Transverse colon (tissue), 4 donors: ENCODE measurements around the gene VTI1A. TPM values are rescaled to one million over a fixed set of nuclear protein-coding genes. Genes with fewer than 3 reads are reported as not detected.

Source experiments
- DNase-seq: peaks from one replicate; pipeline ENCODE4 v3.0.0-alpha.2; 2019
- H3K27ac ChIP-seq, 4 donors: fragments of 200-600 bp; sonication (generic); 2 replicates each; pipeline ENCODE4 v1.5.1; 2016 to 2018; ENCODE audit warnings: inconsistent platforms in 4 of 4
- H3K27me3 ChIP-seq: fragments of 200-600 bp; sonication (generic); 2 replicates; pipeline ENCODE4 v1.5.1; 2017; ENCODE audit warnings: inconsistent platforms
- H3K36me3 ChIP-seq, 4 donors: fragments of 200-600 bp; sonication (generic); 2 replicates each; pipeline ENCODE4 v1.5.1; 2017 to 2019; ENCODE audit warnings: inconsistent platforms in 4 of 4
- H3K4me1 ChIP-seq, 4 donors: fragments of 200-600 bp; sonication (generic); 2 replicates each; pipeline ENCODE4 v1.5.1; 2017 to 2020; ENCODE audit warnings: inconsistent platforms in 4 of 4
- H3K4me3 ChIP-seq, 4 donors: fragments of 200-600 bp; sonication (generic); 1 replicate in 1 of 4; 2 replicates in 3 of 4; pipeline versions ENCODE4 v1.5.1 to v1.6.1; 2017 to 2019; ENCODE audit warnings: inconsistent platforms in 4 of 4
- H3K9me3 ChIP-seq, 2 donors: fragments of 200-600 bp; sonication (generic); 2 replicates each; pipeline ENCODE4 v1.5.1; 2017 to 2019; ENCODE audit warnings: inconsistent platforms in 2 of 2
- EP300 ChIP-seq: sonication (generic); formaldehyde crosslinking; IDR thresholded peaks from one replicate; pipeline ENCODE4 v1.6.1; 2017; ENCODE audit warnings: antibody characterized with exemption, low read depth
- POLR2A ChIP-seq: fragments of 450-650 bp; IDR thresholded peaks from one replicate; pipeline ENCODE4 v1.6.1; 2016; ENCODE audit warnings: antibody characterized with exemption, mild to moderate bottlenecking, moderate library complexity
- POLR2AphosphoS5 ChIP-seq, 3 donors: sonication (generic); formaldehyde crosslinking; IDR thresholded peaks; one replicate each; pipeline ENCODE4 v1.6.1; 2016; ENCODE audit warnings: antibody characterized with exemption in 3 of 3
- WGBS, 2 donors: methylation state at CpG; one replicate each; pipeline ENCODE4 v1.1.5; 2018; ENCODE audit warnings: low coverage in 1 of 2; 5-methylcytosine and 5-hydroxymethylcytosine counted together
- in situ Hi-C, 4 donors: fragments of 200-750 bp; cut with MboI; loops; one replicate each; pipeline versions ENCODE4 v1.15.0 to v1.15.1; 2017; ENCODE audit warnings: low sequenced_read_pairs in 3 of 4, low pct_ligation_motif_present in 1 of 4, low pct_unique_long_range_greater_than_20kb in 1 of 4
- intact Hi-C: fragments of 100-400 bp; cut with DNase I; formaldehyde crosslinking; loops from one replicate; pipeline ENCODE4 v1.15.1; 2023; ENCODE audit warnings: low total_unique reads
- total RNA-seq, 4 donors: library from RNA; depleted of rRNA; stranded (reverse); fragments of >200 nt; gene quantifications; one replicate each; pipeline ENCODE4 v1.1.0, GENCODE V29; 2016
- TF ChIP-seq, protein P1 (sequence below), 5 experiments: fragments of 200-600 bp in 3 of 5; fragments of 450-650 bp in 2 of 5; sonication (generic) in 3 of 5; IDR thresholded peaks; 1 replicate in 2 of 5; 2 replicates in 3 of 5; pipeline ENCODE4 v1.5.1; 2016 to 2017; ENCODE audit warnings: antibody characterized with exemption in 5 of 5, inconsistent platforms in 3 of 5, mild to moderate bottlenecking in 2 of 5, moderate library complexity in 1 of 5

The VTI1A gene
- total RNA-seq, 4 donors from 2014 or later: 65.8 to 211 (median 149) TPM

GRCh38 chr10:112525200-112525599, 78.2 kb downstream of the VTI1A start:
- no peak for DNase-seq
- intact Hi-C loops: no loop called here

GRCh38 chr10:112526139-112526538, 79.1 kb downstream of the VTI1A start:
- H3K4me1 ChIP-seq: peaks cover 0 to 5% (median 0%) of the 10 kb centered on the region in 4 donors
- intact Hi-C loops (no loop called here), in situ Hi-C loops (no loop called here)
- H3K27ac ChIP-seq: no peak overlapping the region
- no peak for DNase-seq
- 77 to 95% methylated on average over 3 of the region's 3 CpGs for WGBS, 2 donors
- no peak overlapping the region for H3K4me3 ChIP-seq
- no peaks in the 10 kb centered on the region for H3K9me3 ChIP-seq
- TF ChIP-seq, protein P1, sequence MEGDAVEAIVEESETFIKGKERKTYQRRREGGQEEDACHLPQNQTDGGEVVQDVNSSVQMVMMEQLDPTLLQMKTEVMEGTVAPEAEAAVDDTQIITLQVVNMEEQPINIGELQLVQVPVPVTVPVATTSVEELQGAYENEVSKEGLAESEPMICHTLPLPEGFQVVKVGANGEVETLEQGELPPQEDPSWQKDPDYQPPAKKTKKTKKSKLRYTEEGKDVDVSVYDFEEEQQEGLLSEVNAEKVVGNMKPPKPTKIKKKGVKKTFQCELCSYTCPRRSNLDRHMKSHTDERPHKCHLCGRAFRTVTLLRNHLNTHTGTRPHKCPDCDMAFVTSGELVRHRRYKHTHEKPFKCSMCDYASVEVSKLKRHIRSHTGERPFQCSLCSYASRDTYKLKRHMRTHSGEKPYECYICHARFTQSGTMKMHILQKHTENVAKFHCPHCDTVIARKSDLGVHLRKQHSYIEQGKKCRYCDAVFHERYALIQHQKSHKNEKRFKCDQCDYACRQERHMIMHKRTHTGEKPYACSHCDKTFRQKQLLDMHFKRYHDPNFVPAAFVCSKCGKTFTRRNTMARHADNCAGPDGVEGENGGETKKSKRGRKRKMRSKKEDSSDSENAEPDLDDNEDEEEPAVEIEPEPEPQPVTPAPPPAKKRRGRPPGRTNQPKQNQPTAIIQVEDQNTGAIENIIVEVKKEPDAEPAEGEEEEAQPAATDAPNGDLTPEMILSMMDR (IDR thresholded peaks at IDR 0.05): no peak
- TF ChIP-seq POLR2A: no peak
- no peak for TF ChIP-seq EP300
- H3K36me3 ChIP-seq: no peaks in the 10 kb centered on the region
- no peaks in the 10 kb centered on the region for H3K27me3 ChIP-seq

More at GRCh38 chr10:112525200-112525599, 78.2 kb downstream of the VTI1A start:
- Histone ChIP-seq H3K9me3 (no peaks in the 10 kb centered on the region), H3K4me3 (no peak overlapping the region), H3K4me1 (peaks cover 0 to 7% (median under 1%) of the 10 kb centered on the region in 4 donors), H3K27me3 (no peaks in the 10 kb centered on the region), H3K36me3 (no peaks in the 10 kb centered on the region), H3K27ac (no peak overlapping the region)
- 88 to 100% methylated on average over 2 to 3 of the region's 3 CpGs for WGBS, 2 donors
- in situ Hi-C loops: no loop called here
- TF ChIP-seq EP300 (no peak), POLR2AphosphoS5 (IDR thresholded peaks at IDR 0.05) (no peak), POLR2A (no peak)
- TF ChIP-seq, protein P1 (IDR thresholded peaks at IDR 0.05): no peak

GRCh38 chr10:112526906-112527305, 79.9 kb downstream of the VTI1A start:
- Histone ChIP-seq H3K27ac (no peak overlapping the region), H3K9me3 (no peaks in the 10 kb centered on the region), H3K27me3 (no peaks in the 10 kb centered on the region), H3K4me3 (no peak overlapping the region), H3K36me3 (no peaks in the 10 kb centered on the region), H3K4me1 (peaks cover 0 to 5% (median 0%) of the 10 kb centered on the region in 4 donors)
- no peak for DNase-seq
- TF ChIP-seq POLR2A: no peak
- no peak for TF ChIP-seq EP300
- no peak for TF ChIP-seq POLR2AphosphoS5 (IDR thresholded peaks at IDR 0.05)
- TF ChIP-seq, protein P1 (IDR thresholded peaks at IDR 0.05): no peak
- intact Hi-C loops (no loop called here), in situ Hi-C loops (no loop called here)
- WGBS, 2 donors: 77 to 81% methylated on average over 10 of the region's 10 CpGs

DNA sequence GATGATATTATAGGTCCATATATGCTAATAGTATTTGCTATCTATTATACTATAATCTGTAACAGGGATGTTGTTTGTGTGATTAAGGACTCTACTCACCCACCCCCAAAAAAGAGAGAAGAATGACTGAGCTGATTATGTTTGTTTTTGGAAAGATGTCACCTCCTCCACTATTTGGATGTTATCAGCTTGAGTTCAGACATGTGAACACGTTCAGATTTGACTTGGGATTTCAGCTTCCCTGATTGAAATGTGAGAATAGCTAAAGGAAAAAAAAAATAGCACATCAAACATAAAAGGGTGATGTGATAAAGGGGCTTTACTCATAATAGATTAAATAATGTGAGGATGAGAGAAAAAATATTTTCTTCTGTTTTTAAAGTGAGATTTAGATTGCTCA, 81.2 kb downstream of the VTI1A start:
- intact Hi-C loops (no loop called here), in situ Hi-C loops (no loop called here)
- DNase-seq: no peak
- no peaks in the 10 kb centered on the region for H3K27me3 ChIP-seq
- WGBS, 2 donors: 72 to 73% methylated on average over 1 of the region's 1 CpG
- no peak overlapping the region for H3K4me3 ChIP-seq
- no peaks in the 10 kb centered on the region for H3K36me3 ChIP-seq
- H3K27ac ChIP-seq: no peak overlapping the region
- TF ChIP-seq, protein P1 (IDR thresholded peaks at IDR 0.05): no peak
- TF ChIP-seq POLR2A: no peak
- TF ChIP-seq EP300: no peak
- no peak for TF ChIP-seq POLR2AphosphoS5 (IDR thresholded peaks at IDR 0.05)
- H3K9me3 ChIP-seq: no peaks in the 10 kb centered on the region
- peaks cover 0 to 15% (median 2%) of the 10 kb centered on the region in 4 donors for H3K4me1 ChIP-seq
